Stomach (tissue), 4 donors: ENCODE results near the gene SPAAR.

Source experiments
- POLR2AphosphoS5 ChIP-seq, 3 donors: sonication (generic); formaldehyde crosslinking; IDR thresholded peaks; one replicate each; pipeline ENCODE4 v1.6.1; 2016; ENCODE audit warnings: antibody characterized with exemption in 3 of 3
- TF ChIP-seq, protein P1 (sequence below), 7 experiments: fragments of 450-650 bp in 4 of 7; fragments of 200-600 bp in 3 of 7; sonication (generic) in 3 of 7; IDR thresholded peaks; one replicate each; pipeline ENCODE4 v1.5.1; 2016 to 2019; ENCODE audit warnings: antibody characterized with exemption in 7 of 7, control low read depth in 2 of 7, mild to moderate bottlenecking in 1 of 7

DNA sequence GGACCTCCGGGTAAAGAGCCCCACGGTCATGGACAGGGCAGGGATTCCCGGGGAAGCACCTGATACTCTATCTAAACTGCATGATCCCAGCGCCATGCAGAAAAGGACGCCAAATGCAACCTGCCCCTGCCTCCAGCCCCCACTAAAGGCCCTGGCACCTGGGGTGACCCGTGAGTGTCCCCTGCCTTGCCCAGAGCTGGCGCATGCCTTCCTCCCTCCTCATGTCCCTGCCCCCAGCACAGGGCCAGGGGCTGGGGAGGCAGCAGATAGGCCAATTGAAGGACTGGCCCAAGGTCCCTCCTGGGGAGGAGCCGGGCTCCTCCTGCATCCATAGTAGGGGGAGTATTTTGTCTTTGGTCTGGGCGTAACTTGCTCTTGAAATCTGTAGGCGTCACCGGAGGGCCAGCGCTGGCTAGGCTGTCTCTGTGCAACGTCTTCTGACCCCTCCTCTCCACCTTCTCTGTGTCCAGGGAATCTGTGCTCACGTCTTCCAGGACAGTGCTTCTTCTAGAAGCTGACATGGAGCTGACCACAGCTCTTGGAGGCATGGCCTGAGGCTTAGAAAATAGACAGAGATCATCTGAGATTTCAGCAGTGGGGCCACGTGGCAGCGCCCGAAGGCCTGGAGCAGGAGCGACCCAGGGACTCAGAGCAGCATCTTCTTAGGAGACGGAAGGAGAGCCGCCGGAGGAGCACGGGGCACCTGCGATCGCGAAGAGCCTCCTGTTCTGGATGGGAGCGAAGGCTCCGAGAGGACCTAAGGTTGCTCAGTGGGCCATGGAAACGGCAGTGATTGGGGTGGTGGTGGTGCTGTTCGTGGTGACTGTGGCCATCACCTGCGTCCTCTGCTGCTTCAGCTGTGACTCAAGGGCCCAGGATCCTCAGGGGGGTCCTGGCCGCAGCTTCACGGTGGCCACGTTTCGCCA lies 660 bp downstream of the SPAAR start:
- TF ChIP-seq, protein P1, sequence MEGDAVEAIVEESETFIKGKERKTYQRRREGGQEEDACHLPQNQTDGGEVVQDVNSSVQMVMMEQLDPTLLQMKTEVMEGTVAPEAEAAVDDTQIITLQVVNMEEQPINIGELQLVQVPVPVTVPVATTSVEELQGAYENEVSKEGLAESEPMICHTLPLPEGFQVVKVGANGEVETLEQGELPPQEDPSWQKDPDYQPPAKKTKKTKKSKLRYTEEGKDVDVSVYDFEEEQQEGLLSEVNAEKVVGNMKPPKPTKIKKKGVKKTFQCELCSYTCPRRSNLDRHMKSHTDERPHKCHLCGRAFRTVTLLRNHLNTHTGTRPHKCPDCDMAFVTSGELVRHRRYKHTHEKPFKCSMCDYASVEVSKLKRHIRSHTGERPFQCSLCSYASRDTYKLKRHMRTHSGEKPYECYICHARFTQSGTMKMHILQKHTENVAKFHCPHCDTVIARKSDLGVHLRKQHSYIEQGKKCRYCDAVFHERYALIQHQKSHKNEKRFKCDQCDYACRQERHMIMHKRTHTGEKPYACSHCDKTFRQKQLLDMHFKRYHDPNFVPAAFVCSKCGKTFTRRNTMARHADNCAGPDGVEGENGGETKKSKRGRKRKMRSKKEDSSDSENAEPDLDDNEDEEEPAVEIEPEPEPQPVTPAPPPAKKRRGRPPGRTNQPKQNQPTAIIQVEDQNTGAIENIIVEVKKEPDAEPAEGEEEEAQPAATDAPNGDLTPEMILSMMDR (IDR thresholded peaks at IDR 0.05): no peak
- no peak for TF ChIP-seq POLR2AphosphoS5 (IDR thresholded peaks at IDR 0.05)
